Measurements from ENCODE around the gene WDR72.
"Not testable (repeated sequence)": the region's sequence is repeated elsewhere in the genome, so short reads cannot be mapped to it uniquely, and the experiment has no call there.

The WDR72 gene

DNA sequence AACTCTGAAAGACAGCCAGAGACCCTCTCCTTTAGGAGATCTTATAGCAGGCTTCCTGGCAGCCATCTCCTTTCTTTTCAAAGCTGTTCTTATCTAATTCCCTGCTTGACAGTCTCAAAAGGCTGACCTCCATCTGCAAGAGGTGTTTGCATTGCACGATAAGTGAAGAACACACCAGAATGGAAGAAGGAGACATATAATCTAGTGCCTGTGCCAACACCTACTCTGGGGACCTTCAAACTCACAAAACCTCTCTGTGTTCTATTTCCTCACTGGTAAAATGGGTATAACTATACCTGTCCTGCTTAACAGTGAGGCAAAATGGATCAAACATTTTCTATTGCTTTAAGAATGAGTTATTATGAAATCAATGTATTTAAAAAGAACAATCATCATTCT is 65.0 kb downstream of the WDR72 start:
- no peaks in the 10 kb centered on the region for H3K36me3 ChIP-seq (ENCODE audit: control insufficient read depth, insufficient read depth, low read length)
- no peak overlapping the region for H3K4me3 ChIP-seq (ENCODE audit: low read depth, low read length)
- H3K9ac ChIP-seq (ENCODE audit: low read depth, low read length) = no peak overlapping the region
- H3K9me3 ChIP-seq (ENCODE audit: control insufficient read depth, insufficient read depth, low read length) = no peaks in the 10 kb centered on the region
- H3K4me1 ChIP-seq (ENCODE audit: control insufficient read depth, insufficient read depth, low read length) = no peaks in the 10 kb centered on the region
- no peaks in the 10 kb centered on the region for H3K27me3 ChIP-seq (ENCODE audit: control insufficient read depth, insufficient read depth, low read length)

DNA sequence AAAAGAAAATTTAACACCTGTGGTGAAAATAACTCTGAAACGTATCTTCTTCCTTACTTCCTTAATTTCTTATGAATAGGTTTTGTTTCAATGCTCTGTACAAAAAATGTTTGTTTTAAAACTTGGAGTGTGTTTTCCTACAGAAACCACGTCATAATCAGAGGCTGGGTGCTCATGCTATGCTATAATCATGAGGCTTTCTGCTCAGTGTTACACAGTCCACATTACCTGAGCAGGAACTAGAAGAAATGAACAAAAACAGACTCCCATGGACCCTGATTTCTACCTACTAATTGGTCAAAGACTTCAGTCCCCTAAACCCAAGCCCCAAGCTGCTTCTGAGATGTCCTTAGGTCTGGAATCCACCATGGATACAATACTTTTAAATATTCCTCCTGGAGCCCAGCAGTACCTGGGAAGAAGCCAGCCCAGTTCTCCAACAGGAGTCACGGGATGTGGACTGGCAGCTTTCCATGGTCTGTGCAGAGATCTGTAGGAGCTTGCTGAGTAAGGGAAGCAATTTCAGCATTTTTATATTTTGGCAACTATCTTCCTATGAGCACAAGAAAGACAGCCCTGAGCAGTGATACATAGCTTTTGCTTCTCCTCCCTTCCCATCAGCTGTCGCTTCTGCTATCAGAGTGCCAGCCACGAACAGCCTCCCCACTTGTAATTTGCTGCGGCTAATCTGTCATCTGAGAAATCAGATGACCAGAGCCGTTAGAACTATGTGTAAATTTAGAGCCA is 65.6 kb downstream of the WDR72 start:
- Histone ChIP-seq H3K4me1 (ENCODE audit: control insufficient read depth, insufficient read depth, low read length) (no peaks in the 10 kb centered on the region), H3K9me3 (ENCODE audit: control insufficient read depth, insufficient read depth, low read length) (no peaks in the 10 kb centered on the region), H3K4me3 (ENCODE audit: low read depth, low read length) (no peak overlapping the region), H3K27me3 (ENCODE audit: control insufficient read depth, insufficient read depth, low read length) (no peaks in the 10 kb centered on the region), H3K36me3 (ENCODE audit: control insufficient read depth, insufficient read depth, low read length) (no peaks in the 10 kb centered on the region), H3K9ac (ENCODE audit: low read depth, low read length) (no peak overlapping the region)

DNA sequence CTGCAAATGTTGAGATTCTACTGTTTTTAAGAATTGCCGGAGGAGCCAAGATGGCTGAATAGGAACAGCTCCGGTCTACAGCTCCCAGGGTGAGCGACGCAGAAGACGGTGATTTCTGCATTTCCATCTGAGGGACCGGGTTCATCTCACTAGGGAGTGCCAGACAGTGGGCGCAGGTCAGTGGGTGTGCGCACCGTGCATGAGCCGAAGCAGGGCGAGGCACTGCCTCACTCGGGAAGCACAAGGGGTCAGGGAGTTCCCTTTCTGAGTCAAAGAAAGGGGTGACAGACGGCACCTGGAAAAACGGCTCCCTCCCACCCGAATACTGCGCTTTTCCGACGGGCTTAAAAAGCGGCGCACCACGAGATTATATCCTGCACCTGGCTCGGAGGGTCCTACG is 75.3 kb downstream of the WDR72 start:
- H3K4me3 ChIP-seq (ENCODE audit: low read depth, low read length); H3K36me3 ChIP-seq (ENCODE audit: control insufficient read depth, insufficient read depth, low read length); H3K9me3 ChIP-seq (ENCODE audit: control insufficient read depth, insufficient read depth, low read length); H3K9ac ChIP-seq (ENCODE audit: low read depth, low read length); H3K27me3 ChIP-seq (ENCODE audit: control insufficient read depth, insufficient read depth, low read length); H3K4me1 ChIP-seq (ENCODE audit: control insufficient read depth, insufficient read depth, low read length): not testable (repeated sequence)

DNA sequence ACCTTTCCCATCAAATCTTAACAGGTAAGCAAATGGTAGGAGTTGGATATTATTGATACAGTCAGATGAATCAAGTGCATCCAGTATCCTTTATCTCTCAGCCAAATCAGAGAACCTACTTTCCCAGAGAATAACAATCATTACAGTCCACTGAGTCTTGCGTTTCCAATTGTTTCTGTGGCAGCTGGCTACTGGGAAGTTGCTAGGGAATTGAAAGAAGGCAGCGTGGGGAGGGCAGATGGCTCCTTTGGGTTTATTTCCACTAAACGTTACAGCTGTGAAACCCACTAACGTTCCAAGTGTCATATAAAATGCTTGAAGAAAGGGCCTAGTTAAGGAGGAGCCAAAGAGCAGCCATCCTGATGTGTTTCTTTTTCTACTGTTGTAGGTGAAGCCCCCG is 78.4 kb downstream of the WDR72 start:
- H3K27me3 ChIP-seq (ENCODE audit: control insufficient read depth, insufficient read depth, low read length) = no peaks in the 10 kb centered on the region
- no peak overlapping the region for H3K9ac ChIP-seq (ENCODE audit: low read depth, low read length)
- H3K36me3 ChIP-seq (ENCODE audit: control insufficient read depth, insufficient read depth, low read length) = no peaks in the 10 kb centered on the region
- H3K9me3 ChIP-seq (ENCODE audit: control insufficient read depth, insufficient read depth, low read length) = no peaks in the 10 kb centered on the region
- H3K4me3 ChIP-seq (ENCODE audit: low read depth, low read length) = no peak overlapping the region
- H3K4me1 ChIP-seq (ENCODE audit: control insufficient read depth, insufficient read depth, low read length) = no peaks in the 10 kb centered on the region

DNA sequence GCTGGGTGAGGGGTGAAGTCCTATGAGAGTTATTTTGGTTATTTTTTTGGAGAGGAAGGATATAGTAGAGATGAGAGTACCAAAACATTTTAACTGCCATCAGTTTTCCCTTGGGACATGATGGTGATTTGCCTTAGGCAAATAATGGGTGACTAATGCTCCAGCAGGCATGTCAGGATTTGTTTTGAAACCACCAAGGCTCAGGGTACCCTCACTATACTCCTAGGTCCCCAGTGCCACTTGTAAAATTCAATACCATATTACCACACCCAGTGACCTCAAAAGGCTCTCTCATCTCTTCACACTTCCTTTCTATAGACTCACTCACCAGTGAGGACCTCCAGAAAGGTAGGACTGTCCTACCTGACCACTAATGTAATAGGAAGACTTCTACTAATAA is 83.6 kb downstream of the WDR72 start:
- no peak overlapping the region for H3K9ac ChIP-seq (ENCODE audit: low read depth, low read length)
- no peaks in the 10 kb centered on the region for H3K27me3 ChIP-seq (ENCODE audit: control insufficient read depth, insufficient read depth, low read length)
- H3K36me3 ChIP-seq (ENCODE audit: control insufficient read depth, insufficient read depth, low read length) = no peaks in the 10 kb centered on the region
- no peak overlapping the region for H3K4me3 ChIP-seq (ENCODE audit: low read depth, low read length)
- H3K9me3 ChIP-seq (ENCODE audit: control insufficient read depth, insufficient read depth, low read length) = no peaks in the 10 kb centered on the region
- H3K4me1 ChIP-seq (ENCODE audit: control insufficient read depth, insufficient read depth, low read length) = no peaks in the 10 kb centered on the region

DNA sequence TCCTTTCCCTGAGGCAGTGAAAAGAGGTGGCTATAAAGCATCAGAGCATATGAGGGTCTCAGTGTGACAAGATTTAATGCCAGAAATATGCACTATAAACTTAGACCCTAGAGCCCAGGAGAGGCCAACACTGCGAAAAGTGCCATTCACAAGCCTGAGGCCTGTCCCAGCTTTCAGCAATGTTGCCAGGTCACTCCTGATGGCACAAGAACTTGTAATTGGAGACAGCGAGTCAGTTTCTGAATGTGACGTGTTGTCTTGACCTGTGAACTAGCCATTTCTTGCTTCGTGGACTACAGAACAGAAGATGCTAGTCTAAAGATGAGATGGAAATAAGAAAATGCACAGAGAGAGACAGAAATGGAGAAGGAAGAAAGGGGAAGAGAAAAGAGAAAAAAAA is 87.9 kb downstream of the WDR72 start:
- no peak overlapping the region for H3K9ac ChIP-seq (ENCODE audit: low read depth, low read length)
- H3K4me1 ChIP-seq (ENCODE audit: control insufficient read depth, insufficient read depth, low read length) = no peaks in the 10 kb centered on the region
- no peaks in the 10 kb centered on the region for H3K27me3 ChIP-seq (ENCODE audit: control insufficient read depth, insufficient read depth, low read length)

DNA sequence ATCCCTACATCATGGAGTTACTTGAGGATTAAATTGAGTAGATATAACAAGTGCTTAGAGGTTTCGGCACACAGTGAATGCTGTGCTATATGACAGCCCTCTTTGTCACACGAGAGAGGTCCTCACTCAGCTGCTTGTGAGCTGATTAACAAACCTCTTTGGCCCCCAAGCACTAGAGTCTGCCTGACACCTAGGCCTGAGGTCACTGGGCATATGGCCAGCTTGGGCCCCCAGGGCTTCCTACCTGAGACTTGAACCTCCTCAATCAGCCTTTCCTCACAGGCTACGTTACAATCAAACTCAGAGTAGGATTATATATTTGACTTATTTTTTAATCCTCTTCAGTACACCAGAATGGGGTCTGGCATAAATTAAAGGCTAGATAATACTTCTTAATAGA is 88.8 kb downstream of the WDR72 start:
- Histone ChIP-seq H3K9me3 (ENCODE audit: control insufficient read depth, insufficient read depth, low read length) (no peaks in the 10 kb centered on the region), H3K36me3 (ENCODE audit: control insufficient read depth, insufficient read depth, low read length) (no peaks in the 10 kb centered on the region), H3K27me3 (ENCODE audit: control insufficient read depth, insufficient read depth, low read length) (no peaks in the 10 kb centered on the region), H3K4me3 (ENCODE audit: low read depth, low read length) (no peak overlapping the region), H3K4me1 (ENCODE audit: control insufficient read depth, insufficient read depth, low read length) (no peaks in the 10 kb centered on the region), H3K9ac (ENCODE audit: low read depth, low read length) (no peak overlapping the region)

More for the DNA sequence above, 87.9 kb downstream of the WDR72 start:
- no peaks in the 10 kb centered on the region for H3K9me3 ChIP-seq (ENCODE audit: control insufficient read depth, insufficient read depth, low read length)
- no peaks in the 10 kb centered on the region for H3K36me3 ChIP-seq (ENCODE audit: control insufficient read depth, insufficient read depth, low read length)
- H3K4me3 ChIP-seq (ENCODE audit: low read depth, low read length) = no peak overlapping the region

DNA sequence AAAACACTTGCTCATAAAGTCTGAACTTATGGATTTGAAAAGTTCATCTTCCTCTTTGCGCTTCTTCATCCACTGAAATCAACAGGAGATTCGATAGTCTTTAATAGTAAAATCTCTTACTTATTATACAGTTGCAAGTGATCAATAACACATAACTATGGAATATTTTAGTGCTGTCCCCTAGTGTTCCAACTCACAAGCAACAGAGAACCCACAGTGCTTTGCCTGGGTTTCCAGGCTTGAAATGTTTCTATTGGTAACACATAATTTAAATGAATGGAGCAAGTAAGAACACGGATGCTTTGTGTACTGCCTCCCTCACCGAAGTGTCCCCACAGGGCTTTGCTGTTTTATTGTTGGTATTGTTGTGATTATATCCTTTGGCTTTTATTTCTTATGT is 93.5 kb downstream of the WDR72 start:
- Histone ChIP-seq H3K27me3 (ENCODE audit: control insufficient read depth, insufficient read depth, low read length) (no peaks in the 10 kb centered on the region), H3K4me1 (ENCODE audit: control insufficient read depth, insufficient read depth, low read length) (no peaks in the 10 kb centered on the region), H3K4me3 (ENCODE audit: low read depth, low read length) (no peak overlapping the region), H3K9ac (ENCODE audit: low read depth, low read length) (no peak overlapping the region), H3K36me3 (ENCODE audit: control insufficient read depth, insufficient read depth, low read length) (no peaks in the 10 kb centered on the region), H3K9me3 (ENCODE audit: control insufficient read depth, insufficient read depth, low read length) (no peaks in the 10 kb centered on the region)

DNA sequence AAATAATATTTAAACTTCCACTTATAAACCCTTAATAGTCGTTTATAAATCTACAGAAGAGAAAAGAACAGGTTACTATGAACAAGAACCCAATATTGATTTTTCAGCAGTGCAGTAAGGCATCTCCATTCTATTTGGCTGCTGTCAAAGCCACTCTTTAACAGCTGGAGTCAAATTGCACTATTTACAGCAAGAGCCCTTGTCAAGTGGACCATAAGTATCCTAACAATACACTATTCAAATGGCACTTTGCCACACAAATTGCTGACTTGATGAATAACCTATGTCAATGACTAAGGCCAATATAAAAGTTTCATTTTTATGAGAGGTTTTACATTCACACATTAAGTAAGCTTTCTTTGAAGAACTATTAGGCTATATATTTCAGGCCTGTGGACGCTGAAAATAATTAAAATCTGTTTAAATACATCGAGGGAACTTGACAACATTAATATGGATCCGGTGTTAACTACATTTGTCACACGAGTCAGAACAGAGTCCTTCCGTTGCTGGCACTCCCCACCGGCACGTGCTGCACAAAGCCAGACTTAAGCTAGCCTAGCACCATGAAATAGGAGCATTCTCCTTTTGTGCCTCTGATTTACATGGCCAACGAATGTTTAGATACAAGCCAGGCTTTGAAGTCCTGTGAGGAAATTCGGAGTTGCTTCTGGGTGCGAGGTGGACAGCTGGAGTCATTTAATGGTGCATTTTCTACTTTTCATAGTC is 100.5 kb downstream of the WDR72 start:
- Histone ChIP-seq H3K36me3 (ENCODE audit: control insufficient read depth, insufficient read depth, low read length) (no peaks in the 10 kb centered on the region), H3K27me3 (ENCODE audit: control insufficient read depth, insufficient read depth, low read length) (no peaks in the 10 kb centered on the region), H3K9ac (ENCODE audit: low read depth, low read length) (no peak overlapping the region), H3K4me1 (ENCODE audit: control insufficient read depth, insufficient read depth, low read length) (no peaks in the 10 kb centered on the region), H3K4me3 (ENCODE audit: low read depth, low read length) (no peak overlapping the region), H3K9me3 (ENCODE audit: control insufficient read depth, insufficient read depth, low read length) (no peaks in the 10 kb centered on the region)

DNA sequence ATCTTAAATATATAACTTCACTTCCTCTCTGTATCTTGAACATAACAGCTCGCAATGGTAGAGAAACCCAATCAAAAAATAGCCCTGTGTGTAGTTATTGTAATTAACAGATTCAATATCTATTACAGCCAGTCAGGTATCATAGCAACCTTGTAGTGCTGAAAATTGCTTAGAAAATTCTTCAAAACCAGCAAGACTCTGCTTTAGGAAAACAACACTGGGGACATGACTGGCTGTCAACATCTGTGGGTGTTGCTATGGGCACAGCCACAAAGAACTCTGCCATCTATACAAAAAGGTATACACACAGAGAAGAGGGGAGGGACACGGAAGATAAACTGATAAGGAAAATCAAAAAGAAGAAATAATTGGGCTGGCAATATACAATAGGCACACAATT is 101.2 kb downstream of the WDR72 start:
- no peak overlapping the region for H3K9ac ChIP-seq (ENCODE audit: low read depth, low read length)
- no peaks in the 10 kb centered on the region for H3K9me3 ChIP-seq (ENCODE audit: control insufficient read depth, insufficient read depth, low read length)
- H3K27me3 ChIP-seq (ENCODE audit: control insufficient read depth, insufficient read depth, low read length) = no peaks in the 10 kb centered on the region
- no peaks in the 10 kb centered on the region for H3K4me1 ChIP-seq (ENCODE audit: control insufficient read depth, insufficient read depth, low read length)
- H3K36me3 ChIP-seq (ENCODE audit: control insufficient read depth, insufficient read depth, low read length) = no peaks in the 10 kb centered on the region
- no peak overlapping the region for H3K4me3 ChIP-seq (ENCODE audit: low read depth, low read length)

DNA sequence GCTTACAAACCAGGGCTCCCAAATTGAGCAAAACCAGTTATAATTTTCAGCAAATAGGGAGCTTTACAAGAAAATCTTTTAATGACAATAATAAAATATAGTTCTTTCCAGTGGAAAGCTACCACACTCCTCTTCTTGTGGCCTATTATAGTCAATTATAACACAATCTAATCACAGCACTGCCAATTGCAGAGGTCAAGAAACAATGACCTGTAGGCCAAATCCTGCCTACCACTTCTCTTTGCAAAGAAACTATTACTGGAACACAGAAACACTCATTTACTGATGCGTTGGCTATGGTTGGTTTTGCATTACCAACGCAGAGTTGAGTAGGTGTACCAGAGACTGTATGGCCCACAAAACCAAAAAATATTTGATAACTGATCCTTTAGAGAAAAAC is 110.5 kb downstream of the WDR72 start:
- Histone ChIP-seq H3K9me3 (ENCODE audit: control insufficient read depth, insufficient read depth, low read length) (no peaks in the 10 kb centered on the region), H3K4me1 (ENCODE audit: control insufficient read depth, insufficient read depth, low read length) (no peaks in the 10 kb centered on the region), H3K36me3 (ENCODE audit: control insufficient read depth, insufficient read depth, low read length) (no peaks in the 10 kb centered on the region), H3K4me3 (ENCODE audit: low read depth, low read length) (no peak overlapping the region), H3K9ac (ENCODE audit: low read depth, low read length) (no peak overlapping the region), H3K27me3 (ENCODE audit: control insufficient read depth, insufficient read depth, low read length) (no peaks in the 10 kb centered on the region)

DNA sequence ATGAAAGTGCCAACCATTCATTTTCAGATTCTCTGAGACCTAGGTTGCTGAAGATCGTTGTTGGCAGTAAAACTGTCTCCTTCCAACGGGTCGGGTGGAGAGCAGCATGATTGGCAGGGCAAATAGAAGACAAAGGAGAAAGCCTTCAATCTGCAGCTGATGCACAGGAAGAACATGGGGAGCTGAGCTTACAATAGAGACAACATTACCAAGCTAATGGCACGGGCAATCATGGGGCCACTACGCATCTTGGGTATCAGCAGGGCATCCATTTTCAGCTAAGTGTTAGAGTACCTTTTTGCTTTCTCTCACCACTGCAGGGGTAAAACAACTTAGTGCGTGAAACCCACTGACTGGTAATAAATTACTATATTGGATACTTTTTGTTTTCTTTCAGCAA is 114.8 kb downstream of the WDR72 start:
- no peak overlapping the region for H3K9ac ChIP-seq (ENCODE audit: low read depth, low read length)
- no peak overlapping the region for H3K4me3 ChIP-seq (ENCODE audit: low read depth, low read length)
- H3K27me3 ChIP-seq (ENCODE audit: control insufficient read depth, insufficient read depth, low read length) = no peaks in the 10 kb centered on the region
- no peaks in the 10 kb centered on the region for H3K9me3 ChIP-seq (ENCODE audit: control insufficient read depth, insufficient read depth, low read length)
- no peaks in the 10 kb centered on the region for H3K4me1 ChIP-seq (ENCODE audit: control insufficient read depth, insufficient read depth, low read length)
- no peaks in the 10 kb centered on the region for H3K36me3 ChIP-seq (ENCODE audit: control insufficient read depth, insufficient read depth, low read length)
